Fibroblast of skin of back (primary cell): ENCODE data around the gene TEX10.

Experiments
- DNase-seq: peaks from one replicate; pipeline ENCODE4 v3.0.0-alpha.2; 2013

The TEX10 gene

GRCh38 chr9:100282388-100282719, 70.4 kb downstream of the TEX10 start:
- DNase-seq: no peak

- no peak for DNase-seq
These were observed 70.9 kb downstream of the TEX10 start for GRCh38 chr9:100281676-100282387.

DNA sequence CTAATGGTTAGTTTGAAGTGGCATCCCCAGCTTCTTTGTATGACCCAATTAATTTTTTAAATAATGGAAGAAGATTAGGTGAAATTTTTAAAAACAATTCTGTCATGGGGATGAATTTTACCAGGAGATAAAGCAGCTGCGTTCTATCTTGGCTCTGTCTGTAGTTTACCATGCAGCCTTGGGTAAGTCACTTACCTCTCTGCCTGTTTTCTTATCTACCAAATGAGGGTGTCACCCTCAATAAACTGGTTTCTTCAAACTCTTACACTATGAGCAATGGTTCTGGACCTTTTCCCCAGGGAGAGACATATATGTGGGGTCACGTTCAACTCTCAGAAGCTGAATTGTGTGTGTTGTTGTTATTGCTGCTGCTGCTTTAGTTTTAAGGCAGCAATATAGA, 71.7 kb downstream of the TEX10 start:
- peak; percentile 33 for DNase-seq

- DNase-seq: peak; percentile 86
These were observed 75.4 kb downstream of the TEX10 start for GRCh38 chr9:100277166-100277979.

DNA sequence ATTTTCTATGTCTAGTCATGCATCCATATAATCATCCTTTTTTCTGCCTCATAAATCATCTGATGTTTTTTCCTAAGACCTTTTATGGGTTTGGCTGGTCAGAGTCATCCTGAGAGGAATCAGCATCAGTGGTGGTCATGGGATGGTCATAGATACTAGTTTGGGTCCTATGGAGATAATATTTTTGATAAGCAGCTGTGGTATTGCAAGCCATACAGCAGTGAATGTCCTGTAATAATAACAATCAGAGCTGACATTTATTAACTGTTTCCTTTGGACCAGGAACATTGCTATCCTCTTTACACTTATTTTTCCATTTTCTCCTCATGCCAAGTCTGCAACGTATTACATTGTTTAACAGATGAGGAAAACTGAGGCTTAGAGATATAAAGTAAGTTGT, 83.1 kb downstream of the TEX10 start:
- DNase-seq: no peak

- no peak for DNase-seq
These were observed 84.5 kb downstream of the TEX10 start for GRCh38 chr9:100268271-100268670.

DNA sequence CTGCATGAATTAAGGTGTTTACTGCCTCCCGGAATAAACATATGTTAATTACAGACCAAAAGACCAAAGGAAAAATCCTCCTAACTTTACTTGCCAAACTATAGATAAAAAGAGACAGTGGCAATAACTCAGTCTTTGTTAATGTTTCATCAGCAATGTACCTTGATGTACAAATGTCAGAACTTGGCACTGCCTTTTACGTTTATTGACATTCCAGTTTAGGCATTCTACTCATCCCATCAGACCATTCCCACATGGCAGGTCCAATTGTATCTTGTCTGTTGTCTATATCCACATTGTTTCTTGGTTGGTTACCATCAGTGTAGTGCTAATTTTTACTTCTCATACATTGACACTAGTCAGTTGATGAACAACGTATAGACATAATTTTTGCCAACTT, 85.5 kb downstream of the TEX10 start:
- DNase-seq: no peak
